HTR-8/SVneo (cell line): ENCODE data around the gene CAV1.
A peak's percentile ranks its signal among the peaks of the same experiment; 100 is the strongest.

ENCODE experiments used
- DNase-seq: peaks from one replicate; pipeline ENCODE4 v3.0.0; 2011; ENCODE audit warnings: low spot score, mixed read lengths; ENCODE audit not compliant: insufficient read length
- FAIRE-seq: peaks from 2 replicates; lab custom pipeline; 2011; peaks lifted over from hg19 to GRCh38; lab: Jason Lieb, UNC

The CAV1 gene

GRCh38 chr7:116552602-116553001, 27.8 kb downstream of the CAV1 start:
- FAIRE-seq, result no peak

GRCh38 chr7:116553168-116553964, 28.5 kb downstream of the CAV1 start:
- FAIRE-seq, result no peak
- no peak for DNase-seq

More at GRCh38 chr7:116552602-116553001, 27.8 kb downstream of the CAV1 start:
- DNase-seq, result no peak

- DNase-seq (no peak), FAIRE-seq (no peak)
Observed at GRCh38 chr7:116554436-116554835, 29.6 kb downstream of the CAV1 start.

GRCh38 chr7:116554911-116555310, 30.1 kb downstream of the CAV1 start:
- no peak for FAIRE-seq
- no peak for DNase-seq

GRCh38 chr7:116557066-116557585, 32.3 kb downstream of the CAV1 start:
- no peak for FAIRE-seq
- DNase-seq, result no peak

- DNase-seq, result no peak
- FAIRE-seq, result no peak
Observed at GRCh38 chr7:116557901-116558300, 33.1 kb downstream of the CAV1 start.

DNA sequence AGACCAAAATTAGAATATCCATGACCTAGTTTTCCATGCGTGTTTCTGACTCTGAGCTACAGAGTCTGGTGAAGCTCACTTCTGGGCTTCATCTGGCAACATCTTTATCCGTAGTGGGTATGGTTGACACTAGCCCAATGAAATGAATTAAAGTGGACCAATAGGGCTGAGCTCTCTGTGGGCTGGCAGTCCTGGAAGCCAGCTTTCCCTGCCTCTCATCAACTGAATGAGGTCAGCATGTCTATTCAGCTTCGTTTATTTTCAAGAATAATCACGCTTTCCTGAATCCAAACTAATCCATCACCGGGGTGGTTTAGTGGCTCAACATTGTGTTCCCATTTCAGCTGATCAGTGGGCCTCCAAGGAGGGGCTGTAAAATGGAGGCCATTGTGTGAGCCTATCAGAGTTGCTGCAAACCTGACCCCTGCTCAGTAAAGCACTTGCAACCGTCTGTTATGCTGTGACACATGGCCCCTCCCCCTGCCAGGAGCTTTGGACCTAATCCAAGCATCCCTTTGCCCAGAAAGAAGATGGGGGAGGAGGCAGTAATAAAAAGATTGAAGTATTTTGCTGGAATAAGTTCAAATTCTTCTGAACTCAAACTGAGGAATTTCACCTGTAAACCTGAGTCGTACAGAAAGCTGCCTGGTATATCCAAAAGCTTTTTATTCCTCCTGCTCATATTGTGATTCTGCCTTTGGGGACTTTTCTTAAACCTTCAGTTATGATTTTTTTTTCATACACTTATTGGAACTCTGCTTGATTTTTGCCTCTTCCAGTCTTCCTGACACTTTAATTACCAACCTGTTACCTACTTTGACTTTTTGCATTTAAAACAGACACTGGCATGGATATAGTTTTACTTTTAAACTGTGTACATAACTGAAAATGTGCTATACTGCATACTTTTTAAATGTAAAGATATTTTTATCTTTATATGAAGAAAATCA, 35.5 kb downstream of the CAV1 start:
- FAIRE-seq (no peak), DNase-seq (no peak)

DNA sequence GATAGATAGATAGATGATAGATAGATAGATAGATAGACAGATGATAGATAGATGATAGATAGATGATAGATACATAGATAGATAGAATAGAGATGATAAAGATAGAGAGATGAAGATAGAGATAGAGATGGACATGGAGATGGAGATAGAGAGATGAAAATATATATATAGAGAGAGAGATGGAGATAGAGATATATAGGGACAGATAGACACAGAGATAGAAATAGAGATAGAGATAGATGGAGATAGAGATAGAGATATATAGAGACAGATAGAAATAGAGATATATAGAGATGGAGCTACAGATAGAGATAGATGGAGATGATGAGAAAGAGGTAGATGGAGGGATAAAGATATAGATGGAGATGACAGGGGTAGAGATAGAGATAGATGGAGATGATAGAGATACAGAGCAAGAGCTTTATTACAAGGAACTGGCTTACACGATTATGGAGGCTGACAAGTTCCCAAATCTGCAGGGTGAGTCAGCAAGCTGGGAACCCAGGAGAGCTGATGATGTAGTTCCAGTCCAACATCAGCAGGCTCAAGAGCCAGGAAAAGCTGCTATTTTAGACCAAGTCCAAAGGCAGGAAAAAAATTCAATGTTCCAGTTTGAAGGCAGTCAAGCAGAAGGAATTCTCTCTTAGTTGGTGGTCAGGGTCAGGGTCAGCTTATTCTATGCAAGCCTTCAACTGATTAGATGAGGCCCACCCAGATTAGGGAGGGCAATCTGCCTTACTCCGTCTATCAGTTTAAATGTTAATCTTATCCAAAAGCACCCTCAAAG, 37.1 kb downstream of the CAV1 start:
- no peak for FAIRE-seq

DNA sequence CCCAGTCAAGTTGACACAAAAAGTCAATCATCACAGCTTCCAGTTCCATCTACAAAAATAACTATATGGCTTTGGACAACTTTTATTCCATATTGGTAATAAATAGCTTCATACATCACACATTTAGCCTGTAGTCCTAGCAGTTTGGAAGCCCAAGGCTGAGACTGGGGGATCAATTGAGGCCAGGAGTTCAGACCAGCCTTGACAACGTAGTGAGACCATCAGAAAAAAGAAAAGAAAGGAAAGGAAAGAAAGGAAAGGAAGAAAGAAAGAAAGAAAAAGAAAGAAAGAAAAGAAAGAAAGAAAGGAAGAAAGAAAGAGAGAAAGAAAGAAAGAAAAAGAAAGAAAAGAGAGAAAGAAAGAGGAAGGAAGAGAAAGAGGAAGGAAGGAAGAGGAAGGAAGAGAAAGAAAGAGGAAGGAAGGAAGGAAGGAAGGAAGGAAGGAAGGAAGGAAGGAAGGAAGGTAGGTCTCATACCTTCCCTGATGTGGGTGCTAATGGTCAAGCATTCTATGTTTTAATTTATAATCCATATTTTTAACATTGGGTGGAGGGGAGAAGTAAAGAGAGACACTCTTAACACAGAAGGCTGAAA, 37.8 kb downstream of the CAV1 start:
- DNase-seq, result no peak
- no peak for FAIRE-seq

More for the DNA sequence above, 37.1 kb downstream of the CAV1 start:
- DNase-seq, result no peak

DNA sequence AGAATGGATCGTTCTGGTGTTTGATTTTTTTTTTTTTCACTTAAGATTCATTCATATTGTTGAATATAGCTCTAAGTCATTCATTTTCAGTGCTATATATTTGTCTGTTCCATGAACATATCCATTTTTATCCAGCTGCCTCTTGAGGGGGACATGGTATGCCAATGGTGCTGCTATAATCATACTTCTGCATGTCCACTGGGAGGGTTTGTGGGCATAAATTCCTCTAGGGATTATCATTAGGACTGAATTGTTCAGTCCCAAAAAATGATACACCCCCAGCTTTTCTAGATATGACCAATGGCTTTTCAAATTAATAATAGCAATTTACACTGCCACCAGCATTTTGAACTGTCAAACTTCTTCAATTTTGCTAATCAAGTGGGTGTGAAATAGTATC, 41.1 kb downstream of the CAV1 start:
- FAIRE-seq (no peak), DNase-seq (no peak)

- no peak for FAIRE-seq
- no peak for DNase-seq
Observed at GRCh38 chr7:116566666-116567065, 41.8 kb downstream of the CAV1 start.

- FAIRE-seq, result no peak
- peak; percentile 25 for DNase-seq
Observed at GRCh38 chr7:116569737-116570136, 44.9 kb downstream of the CAV1 start.

DNA sequence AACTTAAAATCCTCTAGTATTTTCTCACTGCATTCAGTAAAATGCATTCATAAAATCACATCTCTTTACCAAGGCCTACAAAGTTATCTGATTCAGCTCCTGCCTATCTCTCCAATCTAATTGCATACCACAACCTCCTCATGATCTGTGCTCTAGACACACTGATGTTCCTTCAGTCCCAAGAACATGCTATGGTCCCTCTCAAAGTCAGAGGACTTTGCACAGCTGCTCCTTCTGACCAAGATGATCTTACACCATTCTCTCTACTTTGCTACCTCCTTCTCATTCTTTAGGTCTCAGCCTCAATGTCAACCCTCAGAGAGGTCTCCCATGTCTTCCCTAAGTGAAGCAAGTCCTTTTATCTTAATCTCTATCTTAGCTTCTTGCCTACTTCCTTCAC, 45.5 kb downstream of the CAV1 start:
- no peak for DNase-seq
- no peak for FAIRE-seq

GRCh38 chr7:116571037-116571436, 46.2 kb downstream of the CAV1 start:
- FAIRE-seq, result no peak
- no peak for DNase-seq

GRCh38 chr7:116571552-116571951, 46.7 kb downstream of the CAV1 start:
- DNase-seq, result no peak

GRCh38 chr7:116572036-116572435, 47.2 kb downstream of the CAV1 start:
- no peak for FAIRE-seq

More at GRCh38 chr7:116571552-116571951, 46.7 kb downstream of the CAV1 start:
- FAIRE-seq, result no peak

DNA sequence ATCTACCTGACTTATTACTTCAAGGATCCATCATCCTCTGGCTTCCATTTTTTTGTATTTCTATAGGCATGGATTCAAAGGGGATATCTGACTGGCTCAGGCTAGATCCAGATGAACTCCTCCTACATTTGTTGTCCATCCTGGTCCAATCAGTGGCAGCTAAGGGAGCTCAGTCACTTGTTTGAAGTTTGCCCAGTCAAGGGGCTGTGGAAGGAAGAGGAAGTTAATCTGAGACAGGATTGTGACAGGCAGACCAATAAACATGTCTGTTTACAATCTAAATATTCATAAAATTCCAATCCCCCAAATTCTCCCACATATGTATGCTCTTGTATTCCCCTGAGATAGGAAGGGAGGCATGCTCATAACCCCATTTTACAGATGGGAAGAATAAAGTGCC, 48.7 kb downstream of the CAV1 start:
- FAIRE-seq (no peak), DNase-seq (no peak)

More at GRCh38 chr7:116572036-116572435, 47.2 kb downstream of the CAV1 start:
- no peak for DNase-seq

DNA sequence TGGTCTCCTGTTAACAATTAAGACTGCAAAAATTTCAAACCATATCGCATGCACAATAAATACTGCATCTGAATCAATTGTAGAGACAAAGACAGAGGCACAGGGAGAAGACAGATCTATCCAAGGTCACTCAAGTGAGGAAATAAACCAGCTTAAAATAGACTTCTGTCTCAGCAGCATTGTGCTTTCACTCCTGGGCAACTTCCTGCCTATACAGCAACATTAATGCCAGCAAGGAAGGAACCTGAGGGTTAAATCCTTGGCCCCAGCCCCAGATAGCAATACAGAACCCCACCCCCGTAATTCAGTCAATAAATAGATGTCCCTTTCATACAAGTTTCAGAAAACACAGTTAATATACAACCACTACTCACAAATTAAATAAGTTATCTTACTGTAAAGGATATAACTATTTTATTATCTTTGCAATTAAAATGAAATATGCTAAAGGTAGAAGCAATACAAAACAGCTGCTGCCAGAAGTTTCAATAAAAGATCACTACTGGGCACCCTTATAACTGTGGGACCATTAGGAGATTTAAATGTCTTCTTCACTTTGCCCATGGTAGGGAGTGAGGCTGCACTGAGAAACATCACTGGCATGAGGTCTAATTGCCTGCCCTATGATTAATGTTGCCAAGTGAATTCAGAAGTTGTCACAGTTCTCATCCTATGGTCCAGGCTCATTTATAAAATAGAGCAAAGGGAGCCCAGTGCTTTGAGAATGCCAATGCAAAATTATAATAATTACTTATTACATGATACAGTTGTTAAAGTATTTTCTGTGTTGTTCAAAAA, 49.4 kb downstream of the CAV1 start:
- DNase-seq, result no peak
- FAIRE-seq, result no peak

DNA sequence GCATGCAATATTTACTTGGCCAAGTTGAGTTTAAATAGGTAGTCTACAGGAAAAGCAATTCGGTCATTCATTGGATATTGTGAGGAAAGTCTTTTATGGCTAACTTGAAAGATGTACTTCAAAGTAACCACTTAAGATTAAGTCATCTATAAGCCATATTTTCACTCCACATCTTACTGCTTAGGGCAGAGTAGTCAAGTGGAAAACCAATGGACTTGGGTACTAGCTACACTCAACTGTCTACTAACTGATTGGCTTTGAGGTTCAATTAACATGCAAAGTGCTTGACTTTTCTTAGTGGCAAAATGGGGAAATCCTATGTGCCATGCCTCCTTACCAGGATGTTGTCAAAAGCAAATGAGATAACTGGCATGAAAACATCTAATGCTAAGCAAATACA, 51.0 kb downstream of the CAV1 start:
- no peak for FAIRE-seq

More for the DNA sequence above, 51.0 kb downstream of the CAV1 start:
- DNase-seq, result no peak
